Mesothelial cell of epicardium (in vitro differentiated cells): ENCODE results near the gene SLCO4C1. TPM values are rescaled to one million over a fixed set of nuclear protein-coding genes. Genes with fewer than 3 reads are reported as not detected.

Source experiments
- DNase-seq, 2 experiments: peaks; one replicate each; pipeline ENCODE4 v3.0.0; 2021; ENCODE audit warnings: low spot score in 2 of 2; ENCODE audit not compliant: unreplicated experiment in 2 of 2
- H3K27ac Mint-ChIP-seq: 2 replicates; pipeline ENCODE4 v1.8.0; 2021; ENCODE audit warnings: mixed read lengths
- H3K27me3 Mint-ChIP-seq: 2 replicates; pipeline ENCODE4 v1.8.0; 2021; ENCODE audit warnings: low read depth, mixed read lengths
- H3K36me3 Mint-ChIP-seq: 2 replicates; pipeline ENCODE4 v1.8.0; 2021; ENCODE audit warnings: mixed read lengths
- H3K4me1 Mint-ChIP-seq: 2 replicates; pipeline ENCODE4 v1.8.0; 2021; ENCODE audit warnings: mixed read lengths
- H3K4me3 Mint-ChIP-seq: 2 replicates; pipeline ENCODE4 v1.8.0; 2021; ENCODE audit warnings: mild to moderate bottlenecking, moderate library complexity, mixed read lengths
- H3K9me3 Mint-ChIP-seq: 2 replicates; pipeline ENCODE4 v1.8.0; 2021; ENCODE audit warnings: mixed read lengths
- total RNA-seq: library from RNA; stranded (reverse); gene quantifications from 3 replicates; pipeline ENCODE4 v1.2.1, GENCODE V29; 2021
- TF ChIP-seq, protein P1 (sequence below): fragments of 200-600 bp; sonication (generic); IDR thresholded peaks from one replicate; pipeline ENCODE4 v1.5.0; 2021; ENCODE audit warnings: antibody characterized with exemption; ENCODE audit not compliant: unreplicated experiment

SLCO4C1 gene
- total RNA-seq, 1 donor from 2014 or later, result 1.3 TPM

DNA sequence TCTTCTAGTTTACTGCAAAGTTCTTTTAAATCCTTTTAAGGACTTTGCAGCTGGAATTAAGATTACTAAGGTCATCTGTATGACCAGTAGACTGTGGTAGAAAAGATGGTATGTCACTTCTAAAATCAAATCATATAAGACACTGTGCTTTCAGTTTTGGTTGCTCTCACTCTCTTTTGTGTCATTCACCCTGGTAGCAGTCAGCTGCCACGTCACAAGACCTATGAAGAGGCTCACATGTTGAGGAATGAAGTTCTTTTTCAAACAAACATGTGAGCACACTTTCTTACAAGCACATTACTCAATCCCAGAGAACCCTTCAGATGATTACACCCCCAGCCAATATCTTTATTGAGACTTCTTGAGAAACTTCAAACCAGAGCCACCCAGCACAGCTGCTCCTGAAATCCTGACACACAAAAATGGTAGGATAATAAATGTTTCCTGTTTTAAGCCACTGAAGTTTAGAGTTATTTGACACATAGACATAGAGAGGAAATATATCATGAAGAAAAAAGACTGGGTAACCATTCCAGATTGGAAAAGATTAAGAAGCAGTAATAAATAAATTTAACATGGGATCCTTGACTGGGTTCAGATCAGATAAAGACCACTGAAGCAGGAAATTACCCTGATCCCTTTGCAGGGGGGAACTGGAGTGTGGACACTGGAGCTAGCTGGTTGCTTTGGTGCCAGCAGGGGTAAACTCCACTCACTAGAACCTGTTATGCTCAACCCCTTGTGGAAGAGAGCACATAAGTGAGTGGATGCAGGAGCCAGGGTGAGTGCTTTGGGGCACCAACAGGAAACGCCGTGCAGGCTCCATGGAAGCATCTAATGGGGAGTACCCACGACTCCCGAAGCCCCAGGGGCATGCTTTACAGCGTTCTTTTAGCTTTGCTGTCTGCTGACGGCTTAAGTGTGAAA, 64.1 kb downstream of the SLCO4C1 start:
- H3K27ac Mint-ChIP-seq, result no peak overlapping the region
- DNase-seq, result no peak
- H3K36me3 Mint-ChIP-seq, result no peaks in the 10 kb centered on the region
- peaks cover 12% of the 10 kb centered on the region for H3K9me3 Mint-ChIP-seq
- H3K4me1 Mint-ChIP-seq, result peaks cover 6% of the 10 kb centered on the region
- TF ChIP-seq, protein P1, sequence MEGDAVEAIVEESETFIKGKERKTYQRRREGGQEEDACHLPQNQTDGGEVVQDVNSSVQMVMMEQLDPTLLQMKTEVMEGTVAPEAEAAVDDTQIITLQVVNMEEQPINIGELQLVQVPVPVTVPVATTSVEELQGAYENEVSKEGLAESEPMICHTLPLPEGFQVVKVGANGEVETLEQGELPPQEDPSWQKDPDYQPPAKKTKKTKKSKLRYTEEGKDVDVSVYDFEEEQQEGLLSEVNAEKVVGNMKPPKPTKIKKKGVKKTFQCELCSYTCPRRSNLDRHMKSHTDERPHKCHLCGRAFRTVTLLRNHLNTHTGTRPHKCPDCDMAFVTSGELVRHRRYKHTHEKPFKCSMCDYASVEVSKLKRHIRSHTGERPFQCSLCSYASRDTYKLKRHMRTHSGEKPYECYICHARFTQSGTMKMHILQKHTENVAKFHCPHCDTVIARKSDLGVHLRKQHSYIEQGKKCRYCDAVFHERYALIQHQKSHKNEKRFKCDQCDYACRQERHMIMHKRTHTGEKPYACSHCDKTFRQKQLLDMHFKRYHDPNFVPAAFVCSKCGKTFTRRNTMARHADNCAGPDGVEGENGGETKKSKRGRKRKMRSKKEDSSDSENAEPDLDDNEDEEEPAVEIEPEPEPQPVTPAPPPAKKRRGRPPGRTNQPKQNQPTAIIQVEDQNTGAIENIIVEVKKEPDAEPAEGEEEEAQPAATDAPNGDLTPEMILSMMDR, result no peak
- no peaks in the 10 kb centered on the region for H3K27me3 Mint-ChIP-seq
- H3K4me3 Mint-ChIP-seq, result no peak overlapping the region

DNA sequence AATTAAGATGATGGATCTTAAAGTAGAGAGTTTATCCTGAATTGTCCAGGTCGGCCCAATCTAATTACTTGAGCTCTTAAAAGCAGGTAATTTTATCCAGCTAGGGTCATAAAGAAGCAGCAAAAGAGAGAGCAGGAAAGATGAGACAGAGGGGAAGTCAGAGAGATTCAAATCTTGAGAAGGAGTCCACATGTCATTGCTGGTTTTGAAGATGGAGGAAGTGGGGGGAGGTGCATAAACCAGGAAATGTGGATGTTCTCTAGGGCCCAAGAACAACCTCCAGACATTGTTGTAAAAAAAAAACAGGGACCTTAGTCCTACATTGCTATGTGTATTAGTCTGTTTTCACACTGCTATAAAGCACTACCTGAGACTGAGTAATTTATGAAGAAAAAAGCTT, 66.4 kb downstream of the SLCO4C1 start:
- Mint-ChIP-seq H3K9me3 (peaks cover 12% of the 10 kb centered on the region), H3K27ac (no peak overlapping the region), H3K4me1 (peaks cover 6% of the 10 kb centered on the region), H3K4me3 (no peak overlapping the region), H3K27me3 (no peaks in the 10 kb centered on the region), H3K36me3 (no peaks in the 10 kb centered on the region)
- TF ChIP-seq, protein P1, result no peak
- DNase-seq, result no peak

DNA sequence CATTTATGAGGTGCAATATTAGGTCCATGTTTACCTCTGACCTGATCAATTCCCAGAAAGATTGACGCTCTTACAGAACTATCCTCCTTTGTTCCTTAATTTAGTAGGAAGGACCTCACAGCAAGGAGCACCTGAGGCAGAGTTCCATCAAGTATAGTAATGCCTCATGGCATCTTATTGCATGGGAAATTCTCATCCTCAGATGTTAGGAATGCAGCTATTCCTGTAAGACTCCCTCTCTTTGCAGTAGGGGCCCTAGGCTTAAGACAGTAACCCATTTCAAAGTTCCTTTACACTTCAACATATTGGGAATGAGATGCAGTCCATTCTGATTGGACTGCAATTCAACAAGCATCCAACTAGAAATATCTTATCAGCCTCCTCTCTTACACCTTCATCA, 69.8 kb downstream of the SLCO4C1 start:
- Mint-ChIP-seq H3K4me3 (no peak overlapping the region), H3K27me3 (no peaks in the 10 kb centered on the region), H3K27ac (no peak overlapping the region), H3K4me1 (peaks cover 2% of the 10 kb centered on the region), H3K36me3 (no peaks in the 10 kb centered on the region), H3K9me3 (peaks cover 19% of the 10 kb centered on the region)
- TF ChIP-seq, protein P1, result no peak
- DNase-seq, result no peak

DNA sequence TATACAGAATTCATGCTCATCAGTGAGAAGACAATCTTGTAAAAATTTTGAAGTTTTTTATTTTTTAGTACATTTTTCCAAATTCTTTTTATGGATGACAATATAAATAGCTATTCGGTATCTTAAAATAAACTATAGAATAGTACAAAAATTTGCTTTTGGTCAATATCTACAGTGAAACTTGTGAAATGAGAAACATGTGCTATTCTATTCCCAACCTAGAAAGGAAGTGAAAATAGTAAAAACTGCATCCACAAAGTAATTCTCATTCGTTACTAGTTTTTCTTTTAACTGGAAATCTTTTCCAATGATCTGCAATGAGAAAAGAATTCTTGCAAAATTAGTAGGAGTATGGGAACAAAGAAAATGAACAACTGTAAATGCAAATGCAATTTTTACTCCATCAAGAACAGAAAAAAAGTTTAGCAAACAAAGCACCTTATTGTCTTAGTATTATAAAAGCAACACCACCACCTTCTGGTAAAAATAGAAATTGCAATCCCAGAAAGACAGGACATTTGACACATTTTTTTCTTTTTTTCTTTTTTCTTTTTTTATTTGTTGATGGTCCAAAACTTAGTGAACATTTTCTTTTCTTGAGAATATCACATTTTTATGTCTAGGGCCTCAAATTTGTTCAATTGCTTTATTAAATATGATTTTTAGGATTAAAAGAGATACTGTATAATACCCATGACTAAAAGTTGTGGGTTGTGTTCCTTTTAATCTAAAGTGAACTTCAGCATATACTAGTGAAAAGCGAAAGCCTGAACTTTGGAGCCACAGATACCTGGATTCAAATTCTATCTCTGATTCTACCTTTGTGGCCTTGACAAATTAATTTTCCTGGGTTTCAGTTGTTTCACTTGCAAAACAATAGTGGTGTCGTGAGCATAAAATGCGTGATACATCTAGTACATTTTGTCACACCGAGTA, 72.3 kb downstream of the SLCO4C1 start:
- Mint-ChIP-seq H3K27ac (no peak overlapping the region), H3K4me3 (no peak overlapping the region), H3K9me3 (peaks cover 38% of the 10 kb centered on the region), H3K27me3 (no peaks in the 10 kb centered on the region), H3K4me1 (no peaks in the 10 kb centered on the region), H3K36me3 (peaks cover 2% of the 10 kb centered on the region)
- TF ChIP-seq, protein P1, result peak; percentile 88
- DNase-seq, result no peak

DNA sequence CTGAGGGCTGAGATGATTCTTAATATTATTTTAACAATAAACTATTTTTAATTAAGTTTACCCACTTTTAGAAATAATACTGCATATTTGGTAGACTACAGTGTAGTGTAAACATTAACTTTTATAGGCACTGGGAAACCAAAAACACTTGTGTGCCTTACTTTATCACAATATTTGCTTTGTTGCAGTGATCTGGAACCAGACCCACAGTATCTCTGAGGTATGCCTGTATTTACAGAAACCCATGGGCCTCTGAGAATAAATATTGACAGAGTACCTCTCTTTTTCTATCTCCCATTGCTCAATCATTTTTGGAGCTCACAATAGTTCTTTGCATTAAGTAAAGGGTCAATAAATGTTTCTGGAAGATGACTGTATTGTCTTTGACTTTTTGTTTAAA, 73.3 kb downstream of the SLCO4C1 start:
- Mint-ChIP-seq H3K27ac (no peak overlapping the region), H3K4me3 (no peak overlapping the region), H3K36me3 (peaks cover 2% of the 10 kb centered on the region), H3K9me3 (peaks cover 32% of the 10 kb centered on the region), H3K4me1 (no peaks in the 10 kb centered on the region), H3K27me3 (no peaks in the 10 kb centered on the region)
- no peak for DNase-seq
- TF ChIP-seq, protein P1, result no peak
